ENCODE results near the gene CREBL2.
A peak's percentile ranks its signal among the peaks of the same experiment; 100 is the strongest.
"Not testable (repeated sequence)": the region's sequence is repeated elsewhere in the genome, so short reads cannot be mapped to it uniquely, and the experiment has no call there.

The CREBL2 gene, protein sequence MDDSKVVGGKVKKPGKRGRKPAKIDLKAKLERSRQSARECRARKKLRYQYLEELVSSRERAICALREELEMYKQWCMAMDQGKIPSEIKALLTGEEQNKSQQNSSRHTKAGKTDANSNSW

DNA sequence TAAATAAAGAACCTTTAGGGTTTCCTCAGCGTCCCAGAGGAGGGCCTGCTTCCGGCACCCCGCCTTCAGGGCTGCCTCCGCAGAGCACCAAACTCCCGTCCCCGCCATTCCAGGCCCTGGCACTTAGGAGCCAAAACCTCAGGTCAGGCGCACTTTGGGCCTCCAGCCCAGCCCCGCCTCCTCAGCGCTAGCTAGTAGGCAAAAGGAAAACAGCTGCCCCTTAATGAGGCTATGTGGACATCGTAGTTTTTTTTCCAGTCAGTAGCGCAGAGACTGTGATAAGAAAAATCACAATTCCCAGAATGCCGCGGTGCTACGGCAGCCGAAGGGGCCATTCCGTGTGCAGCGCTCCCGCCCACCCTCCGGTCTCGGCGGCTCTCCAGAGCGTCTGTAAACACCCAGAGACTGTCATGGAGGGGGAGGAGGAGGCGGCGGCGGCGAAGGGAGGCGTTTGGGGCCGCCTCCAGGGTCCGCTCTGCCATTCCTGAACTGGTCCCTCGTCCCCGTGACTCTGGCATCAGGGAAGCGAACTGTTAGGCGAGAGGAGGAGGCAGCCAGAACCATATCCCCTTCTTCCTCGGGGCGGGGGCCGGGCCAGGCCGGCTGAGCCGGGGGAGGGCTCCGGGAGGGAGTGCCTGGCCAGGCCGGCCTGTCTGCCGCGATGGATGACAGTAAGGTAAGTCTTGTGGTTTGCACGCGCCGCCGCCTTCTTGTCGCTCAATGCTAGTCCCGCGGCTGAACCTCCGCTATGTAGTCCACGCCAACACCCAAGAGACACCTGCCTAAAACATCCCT is at the start of gene CREBL2:
Gene CREBL2, plus strand, starts transcription at position 365 of the 795 bp plus-strand sequence. Its CDS starts 297 bp downstream, at position 662.
- peak; percentile 82 for DNase-seq

DNA sequence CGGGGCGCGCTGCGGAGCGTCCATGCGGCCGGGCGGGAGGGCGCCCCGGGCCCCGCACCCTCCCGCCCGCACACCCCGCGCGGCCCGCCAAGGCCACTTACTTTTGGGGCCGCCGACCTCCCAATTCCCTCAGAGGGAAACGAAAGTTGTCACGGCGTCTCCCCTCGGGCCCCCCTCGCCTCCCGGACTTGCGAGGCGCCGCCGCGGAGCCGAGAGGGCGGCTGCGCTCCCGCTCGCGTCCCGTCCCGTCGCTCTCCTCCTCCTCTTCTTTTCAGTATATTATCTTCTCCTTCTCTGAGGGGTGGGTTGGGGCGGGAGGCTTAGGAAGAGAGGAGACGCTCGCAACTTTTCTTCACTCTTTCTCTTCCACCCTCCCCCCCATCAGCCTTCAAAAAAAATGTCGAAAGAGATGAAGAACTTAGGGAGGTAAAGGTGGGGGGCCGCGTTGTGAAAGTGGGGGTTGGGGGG is 49.6 kb upstream of the CREBL2 start:
- DNase-seq, result peak; percentile 18 to 20

DNA sequence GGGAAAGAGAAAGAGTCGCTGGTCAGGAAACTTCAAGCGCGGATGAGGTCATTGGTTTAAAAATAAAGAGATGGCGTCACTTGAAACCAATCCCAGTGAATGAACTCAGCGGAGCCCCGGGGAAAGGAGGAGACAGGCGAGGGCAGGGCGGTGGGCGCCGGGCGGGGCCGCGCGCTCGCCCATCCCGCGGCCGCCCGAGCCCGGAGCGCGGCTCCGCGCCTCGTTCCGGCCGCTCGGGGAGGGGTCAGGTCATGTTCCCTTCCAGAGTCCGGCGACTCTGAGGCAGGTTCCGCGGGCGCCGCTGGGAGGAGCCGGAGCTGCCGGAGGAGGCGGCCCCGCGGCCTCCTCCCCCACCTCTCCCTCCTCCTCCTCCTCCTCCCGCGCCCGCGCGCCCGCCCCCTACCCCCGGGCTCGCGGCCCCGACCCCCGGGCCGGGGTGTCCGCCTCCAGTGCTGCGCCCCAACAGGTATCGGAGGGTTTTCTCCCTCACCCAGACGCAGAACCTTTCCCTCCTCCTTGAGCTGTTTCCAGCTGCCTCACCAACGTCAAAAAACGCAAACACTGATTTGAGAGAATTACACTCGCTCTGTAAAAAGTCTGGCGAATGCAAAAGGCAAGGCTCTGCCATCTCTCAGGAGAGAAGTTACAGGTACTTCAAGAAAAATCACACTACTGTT is 49.0 kb upstream of the CREBL2 start, which contains the start of gene DUSP16:
Gene DUSP16, minus strand, starts transcription at position 279 of the 677 bp plus-strand sequence. CDS start 41,765 bp downstream, outside the sequence.
- peak; percentile 57 to 59 for DNase-seq

DNA sequence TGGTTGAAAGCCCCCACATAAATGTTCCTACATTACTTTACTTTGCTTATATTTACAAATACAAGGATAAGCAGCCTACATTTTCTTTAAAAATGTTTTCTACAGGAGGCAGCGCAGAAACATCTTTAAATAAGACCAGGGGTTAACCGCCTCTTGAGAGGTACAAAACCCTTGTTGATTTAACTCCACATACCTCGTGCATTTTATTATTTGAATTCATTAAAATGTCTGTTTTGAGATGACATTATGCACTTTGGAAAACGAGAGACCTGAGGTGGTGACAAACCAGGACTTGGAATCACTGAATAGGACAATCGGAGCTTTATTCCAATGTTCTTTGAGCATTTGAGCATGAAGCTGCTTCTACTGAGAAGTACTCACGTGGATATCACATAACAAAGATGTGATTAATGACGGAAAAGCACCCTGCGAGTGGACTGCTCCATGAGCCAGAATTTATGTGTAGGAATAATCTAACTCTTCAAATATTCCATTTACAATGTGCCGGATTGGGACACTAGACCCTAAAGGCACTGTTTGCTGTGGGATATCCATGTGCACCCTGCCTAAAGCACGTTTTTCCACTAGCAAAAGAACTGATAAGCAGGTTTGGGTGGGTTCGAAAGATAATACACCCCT is 48.3 kb upstream of the CREBL2 start:
- DNase-seq, result no peak

DNA sequence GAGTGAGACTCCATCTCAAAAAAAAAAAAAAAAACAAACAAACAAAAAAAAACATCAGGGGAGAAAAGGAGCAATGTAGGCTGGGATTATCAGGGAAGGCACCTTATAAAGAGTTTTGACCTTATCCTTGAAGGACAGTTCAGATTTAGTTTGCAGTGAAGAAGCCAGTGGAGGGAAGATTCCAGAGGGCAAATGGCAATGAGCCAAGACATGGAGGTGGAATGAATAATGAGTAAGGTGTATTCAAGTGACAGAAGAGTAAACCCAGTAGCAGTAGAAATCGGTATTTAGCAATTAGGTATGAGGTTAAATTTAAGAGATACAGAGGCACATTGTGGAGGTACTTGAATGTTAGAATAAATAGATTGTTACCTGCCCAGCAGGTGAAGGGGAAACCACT is 46.8 kb upstream of the CREBL2 start:
- DNase-seq, result no peak

DNA sequence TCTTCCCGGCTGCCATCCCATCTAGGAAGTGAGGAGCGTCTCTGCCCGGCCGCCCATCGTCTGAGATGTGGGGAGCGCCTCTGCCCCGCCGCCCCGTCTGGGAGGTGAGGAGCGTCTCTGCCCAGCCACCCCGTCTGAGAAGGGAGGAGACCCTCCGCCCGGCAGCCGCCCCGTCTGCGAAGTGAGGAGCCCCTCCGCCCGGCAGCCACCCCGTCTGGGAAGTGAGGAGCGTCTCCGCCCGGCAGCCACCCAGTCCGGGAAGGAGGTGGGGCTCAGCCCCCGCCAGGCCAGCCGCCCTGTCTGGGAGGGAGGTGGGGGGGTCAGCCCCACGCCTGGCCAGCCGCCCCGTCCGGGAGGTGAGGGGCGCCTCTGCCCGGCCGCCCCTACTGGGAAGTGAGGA is 45.7 kb upstream of the CREBL2 start:
- not testable (repeated sequence) for DNase-seq

DNA sequence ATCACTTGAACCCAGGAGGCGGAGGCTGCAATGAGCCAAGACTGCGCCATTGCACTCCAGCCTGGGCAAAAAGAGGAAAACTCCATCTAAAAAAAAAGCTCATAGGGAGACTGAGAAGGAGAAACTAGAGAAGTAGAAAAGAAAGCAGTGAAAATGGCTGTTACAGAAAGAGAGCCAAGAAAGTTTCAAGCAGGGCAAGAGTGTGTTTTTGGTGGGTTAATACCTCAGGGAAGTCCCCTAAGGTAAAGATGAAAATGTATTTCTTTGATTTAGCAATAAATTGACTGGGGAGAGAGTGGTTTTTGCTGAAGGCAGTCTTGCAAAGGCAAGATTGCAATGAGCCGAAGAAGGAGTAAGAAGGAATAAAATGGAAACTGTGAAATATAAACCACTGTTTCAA is 39.0 kb upstream of the CREBL2 start:
- DNase-seq, result no peak

DNA sequence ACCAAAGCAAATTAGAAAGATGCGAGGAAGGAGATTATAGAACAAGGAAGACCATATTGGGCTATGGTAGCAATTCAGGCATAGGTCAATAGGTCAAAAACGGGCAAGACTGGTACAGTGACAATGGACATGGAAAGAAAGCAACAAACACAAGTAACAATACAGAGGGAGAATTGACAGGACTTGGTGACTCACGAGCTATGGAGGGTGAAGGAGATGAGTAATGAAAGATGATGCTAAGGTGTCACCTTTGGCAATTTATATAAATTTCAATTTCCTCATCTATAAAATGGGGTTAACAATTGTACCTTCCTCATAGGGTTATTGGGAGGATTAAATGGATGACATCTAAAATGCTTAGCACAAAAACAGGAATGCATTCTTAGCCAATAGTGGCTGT is 33.9 kb upstream of the CREBL2 start:
- DNase-seq, result no peak

DNA sequence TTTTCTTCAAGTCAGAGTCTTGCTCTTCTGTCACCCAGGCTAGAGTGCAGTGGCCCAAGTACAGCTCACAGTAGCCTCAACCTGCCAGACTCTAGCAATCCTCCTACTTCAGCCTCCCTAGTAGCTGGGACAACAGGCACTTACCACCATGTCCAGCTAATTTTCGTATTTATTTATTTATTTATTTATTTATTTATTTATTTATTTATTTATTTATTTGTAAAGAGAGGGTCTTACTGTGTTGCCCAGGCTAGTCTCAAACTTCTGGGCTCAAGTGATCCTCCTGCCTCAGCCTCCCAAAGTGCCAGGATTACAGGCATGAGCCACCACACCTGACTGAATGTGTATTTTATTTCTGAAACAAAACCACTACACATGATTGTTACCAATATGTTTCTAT is 31.0 kb upstream of the CREBL2 start:
- DNase-seq, result not testable (repeated sequence)

DNA sequence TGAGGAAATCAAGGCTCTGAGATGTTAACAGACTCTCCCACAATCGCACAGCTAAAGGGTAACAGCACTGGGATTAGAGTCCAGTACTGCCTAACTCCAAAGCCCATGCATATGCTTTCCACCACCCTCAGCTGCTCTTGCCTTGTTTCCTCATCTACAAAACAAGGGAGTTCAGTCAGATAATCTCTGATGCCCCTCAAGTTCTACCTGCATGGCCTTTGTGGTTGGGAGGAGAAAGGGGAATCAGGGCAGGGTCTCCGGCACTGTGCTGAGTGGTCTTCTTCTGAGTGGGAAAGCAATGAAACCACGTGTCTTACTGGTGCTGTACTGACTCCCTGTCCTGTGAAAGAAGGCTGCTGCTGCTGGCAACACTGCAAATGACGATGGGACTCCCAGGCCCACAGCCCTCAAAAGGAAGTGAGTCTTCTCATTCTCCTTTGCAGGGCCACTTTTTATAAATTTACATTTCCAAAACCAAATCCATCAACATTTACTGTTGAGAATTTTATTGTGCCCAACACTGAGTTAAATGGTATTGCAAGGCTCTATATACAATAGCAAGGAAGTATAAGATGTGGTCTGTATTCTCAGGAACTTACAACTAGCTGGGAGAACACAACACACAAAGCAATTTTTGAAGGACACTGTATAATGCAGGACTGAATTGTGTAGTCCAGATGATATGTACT is 29.3 kb upstream of the CREBL2 start:
- no peak for DNase-seq

DNA sequence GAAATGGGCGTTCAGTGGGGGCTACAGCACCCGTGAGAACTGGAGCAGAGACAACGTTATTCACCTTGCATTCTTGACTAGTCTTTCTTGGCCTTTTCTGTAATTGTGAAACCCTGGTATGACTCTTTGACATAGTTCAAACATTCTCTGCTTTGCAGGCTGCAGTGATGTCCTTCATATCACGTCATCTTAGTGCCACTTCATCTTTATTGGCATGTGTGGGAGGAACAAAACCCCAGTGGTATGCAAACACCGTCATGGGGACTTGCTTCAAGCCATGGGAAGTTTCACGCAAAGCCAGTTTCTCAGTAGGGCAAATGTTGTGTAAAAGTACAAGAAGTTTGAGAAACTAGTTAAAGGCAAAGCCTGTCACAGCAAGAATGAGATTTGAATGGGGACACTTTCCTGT is 28.8 kb upstream of the CREBL2 start:
- DNase-seq, result peak; percentile 6 to 8

DNA sequence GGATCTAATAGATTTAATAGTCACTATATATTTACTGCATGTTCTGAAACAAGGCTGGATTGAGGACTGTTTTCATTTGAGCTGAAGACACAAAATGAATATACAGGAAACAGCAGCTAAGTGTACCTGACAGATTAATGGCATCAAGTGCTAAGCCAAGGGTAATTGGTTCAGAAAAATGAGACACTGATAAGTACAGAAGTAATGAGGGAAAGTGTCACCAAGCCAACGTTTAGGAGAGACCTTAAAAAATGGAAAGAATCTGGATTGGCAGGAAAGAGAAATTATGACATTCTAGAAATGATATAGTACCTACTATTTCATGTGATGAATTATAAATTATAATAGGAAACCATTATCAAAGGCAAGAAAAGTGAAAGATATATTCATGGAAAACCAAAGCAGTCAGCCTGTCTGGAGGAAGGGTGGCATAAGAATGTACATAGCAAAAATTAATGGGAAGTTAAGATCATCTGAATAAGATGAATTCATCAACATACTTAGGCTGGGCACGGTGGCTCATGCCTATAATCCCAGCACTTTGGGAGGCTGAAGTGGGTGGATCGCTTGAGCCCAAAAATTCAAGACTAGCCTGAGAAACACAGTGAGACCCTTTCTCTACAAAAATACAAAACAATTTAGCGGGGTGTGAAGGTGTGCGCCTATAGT is 28.0 kb upstream of the CREBL2 start:
- DNase-seq, result no peak

DNA sequence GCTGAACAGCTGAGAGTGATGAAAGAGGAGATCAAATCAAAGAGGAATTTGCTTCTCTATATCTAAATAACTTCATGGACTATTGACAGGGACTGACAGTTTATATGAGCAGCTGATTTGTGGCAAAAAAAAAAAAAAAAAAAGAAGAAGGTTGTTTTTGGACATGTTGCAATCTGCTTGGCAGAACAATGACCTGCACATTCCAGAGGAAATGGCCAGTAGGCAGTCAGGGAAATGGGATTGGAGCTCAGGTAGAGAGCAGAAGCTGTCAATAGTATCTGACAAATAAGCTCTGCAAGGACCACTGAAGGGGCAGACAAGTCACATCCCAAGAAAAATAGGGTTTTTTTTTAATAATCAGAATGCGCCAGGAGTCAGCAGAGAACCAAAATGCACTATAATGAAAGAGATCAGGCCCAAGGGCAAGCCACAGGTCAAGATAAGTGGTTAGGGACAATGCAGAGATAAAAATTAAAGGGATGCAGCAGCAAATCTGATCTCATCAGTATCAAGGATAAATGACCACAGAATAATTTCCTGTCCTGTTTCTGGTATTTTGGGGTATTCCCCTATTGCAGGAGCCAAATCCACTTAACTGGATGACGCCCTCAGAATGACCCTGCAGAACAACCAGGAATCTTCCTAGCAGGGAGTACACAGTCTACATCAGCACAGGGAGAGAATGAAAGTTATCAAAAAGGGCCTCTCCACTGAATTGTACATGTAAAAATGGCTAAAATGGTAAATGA is 26.4 kb upstream of the CREBL2 start:
- DNase-seq, result no peak

DNA sequence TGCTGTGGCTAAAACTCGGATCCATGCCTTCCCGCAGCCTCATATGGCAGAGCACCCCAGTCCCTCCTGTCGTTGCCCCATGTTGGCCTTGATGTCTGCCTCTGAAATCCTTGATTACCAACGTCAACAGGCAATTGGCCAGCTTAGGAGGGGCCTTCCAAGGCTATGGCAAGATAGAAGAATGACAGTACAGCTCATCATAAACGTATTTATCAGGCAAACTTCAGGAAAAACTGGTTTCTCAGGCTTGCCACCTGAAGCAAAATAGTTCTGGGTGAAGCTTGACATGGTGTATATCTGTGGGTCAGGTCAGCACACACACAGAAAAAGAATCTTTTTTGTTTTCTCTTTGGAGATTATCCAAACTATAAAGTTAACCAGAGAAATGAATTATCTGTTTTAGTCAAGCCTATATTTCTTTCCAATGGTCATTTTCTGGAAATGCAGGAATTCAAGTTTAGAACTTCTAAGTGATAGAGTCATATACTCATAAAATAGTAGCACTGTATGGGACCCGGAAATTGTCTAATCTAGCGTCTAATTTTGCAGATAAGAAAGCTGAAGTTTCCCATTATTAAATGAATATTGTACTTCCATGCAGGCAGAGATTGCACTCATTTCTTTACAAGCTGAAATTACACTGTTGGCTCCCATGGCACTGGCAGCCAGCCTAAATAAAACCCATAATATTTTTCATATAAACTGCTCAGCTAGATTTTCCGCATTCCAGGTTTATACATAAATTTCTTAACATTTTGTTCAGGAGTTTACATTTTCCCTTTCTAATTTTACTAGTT is 24.6 kb upstream of the CREBL2 start:
- no peak for DNase-seq

DNA sequence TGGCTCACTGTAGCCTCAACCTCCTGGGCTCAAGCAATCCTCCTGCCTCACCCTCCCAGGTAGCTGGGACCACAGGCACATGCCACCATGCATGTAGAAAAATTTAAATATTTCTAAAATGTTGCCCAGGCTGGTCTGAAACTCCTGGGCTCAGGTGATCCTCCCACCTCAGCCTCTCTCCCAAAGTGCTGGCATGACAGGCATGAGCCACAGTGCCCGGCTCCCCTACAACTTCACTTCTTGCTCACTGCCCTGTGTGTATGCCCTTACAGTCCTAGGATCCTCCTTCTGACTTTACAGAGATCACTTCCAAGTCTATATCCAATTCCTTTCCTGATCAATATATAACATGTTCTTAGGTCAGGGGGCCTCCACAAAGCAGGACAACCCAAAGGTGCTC is 23.8 kb upstream of the CREBL2 start:
- no peak for DNase-seq

DNA sequence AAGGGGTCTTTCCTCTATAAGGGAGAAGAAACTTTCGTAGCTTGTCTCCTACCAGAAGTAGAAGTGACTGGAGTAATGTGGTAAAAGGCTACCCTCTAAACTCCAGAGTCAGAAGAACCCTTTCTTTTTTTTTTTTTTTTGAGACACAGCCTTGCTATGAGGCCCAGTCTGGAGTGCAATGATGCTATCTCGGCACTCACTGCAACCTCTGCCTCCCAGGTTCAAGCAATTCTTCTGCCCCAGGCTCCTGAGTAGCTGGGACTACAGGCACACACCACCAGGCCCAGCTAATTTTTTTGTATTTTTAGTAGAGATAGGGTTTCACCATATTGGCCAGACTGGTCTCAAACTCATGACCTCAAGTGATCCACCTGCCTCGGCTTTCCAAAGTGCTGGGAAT is 23.2 kb upstream of the CREBL2 start:
- not testable (repeated sequence) for DNase-seq

DNA sequence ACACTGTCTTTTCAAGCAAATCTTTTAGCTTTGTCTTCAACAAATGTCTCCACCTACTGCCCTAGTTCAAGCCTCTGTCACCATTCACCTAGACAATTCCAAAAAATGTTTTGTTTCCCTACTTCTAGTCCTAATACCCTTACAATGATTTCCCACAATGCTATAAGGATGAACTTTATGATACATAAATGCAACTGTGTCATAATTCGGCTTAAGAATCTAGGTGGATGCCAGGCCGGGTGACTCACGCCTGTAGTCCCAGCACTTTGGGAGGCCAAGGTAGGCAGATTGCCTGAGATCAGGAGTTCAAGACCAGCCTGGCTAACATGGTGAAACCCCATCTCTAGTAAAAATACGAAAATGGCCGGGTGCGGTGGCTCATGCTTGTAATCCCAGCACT is 20.7 kb upstream of the CREBL2 start:
- no peak for DNase-seq

DNA sequence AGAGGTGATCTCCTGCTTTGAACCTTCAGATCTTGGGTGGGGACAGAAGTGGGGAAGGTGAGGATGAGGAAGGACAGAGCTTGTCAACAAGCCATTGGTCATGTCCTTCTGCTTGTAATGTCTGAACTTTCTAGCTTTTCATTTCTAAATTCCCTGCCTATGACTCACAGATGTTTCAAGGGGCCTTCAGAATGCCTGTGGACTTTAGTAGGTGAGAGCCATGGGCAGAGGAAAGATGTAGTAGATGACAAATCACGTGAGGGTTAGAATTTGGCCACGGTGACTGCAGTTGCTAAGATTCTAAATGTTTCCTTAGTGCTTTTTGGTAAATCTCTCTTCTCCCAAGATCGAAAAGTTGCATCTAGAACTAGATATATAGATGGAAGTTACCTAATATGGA is 18.7 kb upstream of the CREBL2 start:
- no peak for DNase-seq

DNA sequence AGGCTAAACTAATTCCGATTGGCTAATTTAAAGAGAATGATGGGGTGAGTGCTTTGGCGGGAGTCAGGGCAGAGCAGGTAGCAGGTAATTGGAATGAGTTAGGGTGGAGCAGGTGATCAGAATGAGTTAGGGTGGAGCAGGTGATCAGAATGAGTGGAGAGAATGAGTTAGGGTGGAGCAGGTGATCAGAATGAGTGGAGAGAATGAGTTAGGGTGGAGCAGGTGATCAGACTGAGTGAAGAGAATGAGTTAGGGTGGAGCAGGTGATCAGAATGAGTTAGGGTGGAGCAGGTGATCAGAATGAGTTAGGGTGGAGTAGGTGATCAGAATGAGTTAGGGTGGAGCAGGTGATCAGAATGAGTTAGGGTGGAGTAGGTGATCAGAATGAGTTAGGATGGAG is 15.7 kb upstream of the CREBL2 start:
- not testable (repeated sequence) for DNase-seq

DNA sequence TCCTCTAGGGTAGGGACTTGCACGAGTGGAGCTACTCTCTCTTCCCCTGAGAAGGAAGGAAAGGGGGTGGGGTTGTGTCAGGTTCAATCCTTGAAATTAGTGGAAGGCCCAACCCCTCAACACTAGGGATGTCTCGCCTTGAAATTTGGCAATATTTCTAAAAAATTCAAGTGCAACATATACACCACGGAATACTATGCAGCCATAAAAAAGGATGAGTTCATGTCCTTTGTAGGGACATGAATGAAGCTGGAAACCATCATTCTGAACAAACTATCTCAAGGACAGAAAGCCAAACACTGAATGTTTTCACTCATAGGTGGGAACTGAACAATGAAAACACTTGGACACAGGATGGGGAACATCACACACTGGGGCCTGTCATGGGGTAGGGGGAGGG is 15.1 kb upstream of the CREBL2 start:
- not testable (repeated sequence) for DNase-seq

DNA sequence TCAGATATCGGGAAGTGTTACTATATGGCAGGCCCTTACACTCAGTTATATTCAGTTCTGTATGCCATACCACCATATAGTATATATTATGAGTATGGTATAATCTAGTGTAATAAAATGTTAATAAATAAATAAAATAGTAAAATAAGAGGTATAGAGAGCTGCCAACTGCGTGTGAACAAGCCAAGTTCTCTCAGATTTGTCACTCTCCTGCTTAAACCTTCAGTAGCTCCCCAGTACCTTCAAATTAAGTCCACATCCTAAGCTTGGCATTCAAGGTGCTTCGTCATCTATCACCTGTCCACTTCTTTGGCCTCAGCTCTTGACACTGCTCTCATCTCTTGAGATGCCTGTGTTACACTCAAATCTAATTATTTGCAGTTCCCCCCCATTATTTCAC is 12.8 kb upstream of the CREBL2 start:
- no peak for DNase-seq
